Stimulated activated CD8-positive, alpha-beta memory T cell treated with anti-CD3 and anti-CD28 coated beads, Interleukin-15, amount 100 ng/mL, for 48 hours (primary cell): ENCODE measurements around the gene ELFN2.
"Not testable (repeated sequence)": the region's sequence is repeated elsewhere in the genome, so short reads cannot be mapped to it uniquely, and the experiment has no call there.

Experiments used
- DNase-seq, 2 donors: peaks; one replicate each; pipeline ENCODE4 v3.0.0-alpha.2; 2020; ENCODE audit warnings: low read depth in 2 of 2

ELFN2 gene

DNA sequence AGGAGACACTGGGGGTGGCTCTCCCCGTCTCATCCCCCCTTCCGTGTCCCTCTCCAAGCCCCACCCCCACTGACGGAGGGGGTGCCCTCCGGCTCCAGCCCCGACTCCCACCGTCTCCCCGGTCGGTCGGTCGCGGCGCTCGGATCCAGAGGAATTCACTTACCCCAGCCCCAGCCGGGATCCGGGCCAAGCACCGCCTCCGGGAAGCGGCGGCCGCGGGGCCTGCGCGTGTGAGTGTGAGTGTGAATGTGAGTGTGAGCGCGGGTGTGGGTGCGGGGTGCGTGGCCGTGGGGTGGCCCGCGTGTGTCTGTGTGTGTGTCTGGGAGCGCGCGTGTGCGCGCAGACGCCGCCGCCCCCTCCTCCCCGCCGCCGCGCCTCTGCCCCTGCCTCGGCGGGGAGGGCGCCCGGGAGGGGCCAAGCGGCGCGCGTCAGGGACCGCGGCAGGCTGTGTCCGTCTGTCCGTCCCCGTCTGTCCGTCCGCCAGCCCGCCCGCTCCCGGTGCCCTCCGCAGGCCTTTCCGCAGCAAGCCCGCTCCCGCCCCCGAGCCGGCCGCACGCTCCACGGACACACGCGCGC lies at the start of gene ELFN2:
Gene ELFN2, minus strand, starts transcription at position 345 of the 576 bp plus-strand sequence. CDS start 51,945 bp downstream, outside the sequence.
- no peak for DNase-seq

DNA sequence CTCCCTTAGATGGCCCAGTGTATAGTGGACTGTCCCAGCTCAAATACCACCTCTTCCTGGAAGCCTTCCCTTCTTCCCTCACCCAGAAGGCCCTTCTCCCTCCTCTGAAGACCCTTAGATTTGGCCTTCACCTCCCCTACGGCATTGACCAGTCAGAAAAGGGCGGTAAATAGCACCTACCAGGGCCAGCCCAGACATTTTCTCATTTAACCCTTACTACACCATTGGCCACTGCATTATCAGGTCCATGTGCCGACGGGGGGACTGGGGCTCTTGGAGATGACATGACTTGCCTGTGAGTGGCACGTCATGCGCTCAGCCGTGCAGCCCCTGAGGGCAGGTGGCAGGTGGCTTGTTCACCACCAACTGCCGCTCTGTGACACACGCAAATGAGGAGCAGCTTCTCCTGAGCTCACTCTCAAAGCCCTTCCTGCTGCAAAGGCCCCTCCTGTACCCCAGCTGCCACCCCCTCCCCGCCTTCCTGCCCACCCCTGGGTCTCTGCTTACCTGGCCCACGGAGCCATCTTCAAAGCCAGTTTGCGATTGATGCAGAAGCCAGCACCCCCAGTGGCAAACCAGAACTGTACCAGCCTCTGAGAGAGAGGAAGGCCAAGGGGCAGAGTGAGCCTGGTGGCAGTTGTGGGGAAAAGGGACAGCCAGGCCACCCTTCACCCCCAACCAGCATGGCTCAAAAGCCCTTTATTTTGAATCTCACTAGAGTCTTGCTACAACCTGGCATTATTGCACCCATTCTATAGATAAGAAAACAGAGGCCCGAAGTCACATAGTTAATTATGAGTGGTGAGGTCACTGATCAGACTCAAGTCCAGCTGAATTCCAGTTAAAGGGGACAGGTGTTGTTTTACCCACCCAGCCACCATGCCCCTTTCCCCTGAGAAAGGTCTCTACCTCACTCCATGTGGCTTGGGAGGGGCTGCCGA lies 49.4 kb upstream of the ELFN2 start:
- DNase-seq: no peak

- DNase-seq: no peak
Measured at GRCh38 chr22:37474447-37475090, 47.3 kb upstream of the ELFN2 start.

DNA sequence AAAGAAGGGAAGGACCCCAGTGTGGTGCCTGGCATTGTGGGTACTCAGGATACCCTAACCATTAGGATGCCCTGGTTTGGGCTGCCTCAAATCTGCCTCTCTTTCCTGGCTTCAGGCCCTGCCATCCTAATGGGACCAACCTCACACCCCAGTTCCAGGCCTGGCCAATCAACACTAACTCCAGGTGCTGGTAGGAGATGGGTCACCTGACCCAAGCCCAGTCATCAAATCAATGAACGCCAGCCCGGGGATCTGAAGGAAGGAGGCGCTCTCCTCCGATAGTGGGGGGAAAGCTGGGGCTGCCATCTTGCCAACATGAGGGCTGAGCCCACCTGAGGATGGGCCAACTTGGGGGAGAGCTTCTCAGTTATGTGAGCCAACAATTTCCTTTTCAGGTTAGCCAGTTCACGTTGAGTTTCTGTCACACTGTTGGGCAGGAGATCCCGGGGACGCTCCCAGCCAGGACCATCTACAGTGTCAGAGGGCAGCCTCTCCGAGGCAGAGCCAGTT lies 46.2 kb upstream of the ELFN2 start:
- no peak for DNase-seq

DNA sequence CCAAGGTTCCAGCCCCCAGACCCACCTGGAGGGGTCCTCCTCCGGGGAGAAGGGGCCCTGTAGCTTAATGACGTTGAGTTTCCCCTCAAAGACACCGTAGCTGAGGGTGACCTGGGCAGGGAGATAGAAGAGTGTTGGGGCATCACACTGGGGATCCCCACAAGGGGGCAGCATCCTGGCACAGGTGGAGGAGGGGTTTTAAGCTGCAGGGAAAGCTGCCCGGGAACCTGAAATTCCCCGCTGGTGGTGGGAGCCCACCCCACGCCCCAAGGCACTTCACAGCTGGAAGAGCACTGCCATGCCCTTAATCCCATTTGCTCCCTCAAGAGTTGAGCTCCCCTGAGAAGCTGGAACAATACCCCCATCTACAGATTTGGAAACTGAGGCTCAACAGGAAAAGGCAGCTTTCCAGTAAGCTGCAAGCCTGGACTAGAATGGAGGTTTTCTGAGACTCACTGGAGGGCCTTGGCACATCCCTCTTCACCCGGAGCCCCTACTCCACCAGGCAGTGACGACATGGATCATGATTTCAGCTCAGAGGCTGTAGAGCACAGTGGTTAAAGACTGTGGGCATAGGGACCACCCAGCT lies 45.2 kb upstream of the ELFN2 start:
- no peak for DNase-seq

DNA sequence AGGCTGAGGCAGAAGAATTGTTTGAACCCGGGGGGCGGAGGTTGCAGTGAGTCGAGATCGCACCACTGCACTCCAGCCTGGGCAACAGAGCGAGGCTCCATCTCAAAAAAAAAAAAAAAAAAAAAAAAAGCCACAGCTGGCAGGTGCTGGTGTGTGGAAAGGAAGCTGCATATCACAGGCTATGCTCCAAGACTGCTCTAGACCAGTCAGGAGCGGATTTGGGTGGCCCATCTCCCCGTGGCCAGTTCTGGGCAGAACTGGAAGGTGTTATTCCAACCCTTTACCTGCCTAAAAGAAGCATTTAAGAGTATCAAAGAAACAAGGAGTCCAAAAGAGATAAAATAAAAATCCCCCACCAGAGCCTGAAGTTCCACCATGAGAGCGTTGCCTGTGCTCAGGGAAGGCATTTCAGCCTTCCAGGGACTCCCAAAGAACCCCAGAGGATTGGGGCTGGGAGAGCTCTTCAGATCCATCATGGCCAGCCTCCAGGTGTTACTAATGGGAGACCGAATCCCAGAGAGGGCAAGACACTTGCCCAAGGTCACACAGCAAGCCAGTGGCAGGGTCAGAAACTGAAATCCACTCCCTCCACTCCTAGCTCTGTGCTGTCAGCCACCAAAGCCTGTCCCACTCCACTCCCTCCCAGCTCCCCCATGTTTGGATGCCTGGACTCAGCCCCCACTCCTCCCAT lies 44.6 kb upstream of the ELFN2 start:
- no peak for DNase-seq

GRCh38 chr22:37470087-37470445 lies 42.8 kb upstream of the ELFN2 start:
- no peak for DNase-seq

DNA sequence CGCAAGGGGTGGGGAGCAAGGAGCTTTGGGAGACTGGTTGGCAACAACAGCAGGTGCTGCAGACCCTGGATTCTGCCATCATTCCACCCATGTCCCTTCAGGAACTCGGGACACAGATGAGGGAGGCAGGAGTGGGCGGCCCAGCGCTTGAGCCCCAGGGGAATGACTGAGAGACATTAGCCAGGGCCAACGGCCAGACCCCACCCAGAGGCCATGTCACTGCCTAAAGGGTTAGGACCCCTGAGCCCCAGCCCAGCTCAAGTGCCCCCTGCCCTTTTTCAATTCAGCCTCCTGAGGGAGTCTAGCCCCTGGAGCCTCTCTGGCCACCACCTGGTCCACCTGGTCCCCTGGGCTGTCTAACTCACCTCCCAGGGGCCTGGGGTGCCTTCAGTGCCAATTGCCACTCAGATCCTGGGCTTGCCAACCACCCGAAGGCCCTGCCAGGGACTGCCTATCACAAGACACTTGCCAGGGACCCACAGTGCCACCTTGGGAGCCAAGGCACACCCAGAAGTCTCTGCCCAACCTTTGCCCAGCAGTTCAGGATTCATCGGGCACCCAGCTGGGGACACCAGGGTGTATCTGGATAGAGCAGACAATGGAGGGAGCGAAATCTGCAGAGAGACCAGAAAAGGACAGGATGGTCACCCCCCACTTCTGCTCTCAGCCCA lies 42.3 kb upstream of the ELFN2 start:
- DNase-seq: no peak

DNA sequence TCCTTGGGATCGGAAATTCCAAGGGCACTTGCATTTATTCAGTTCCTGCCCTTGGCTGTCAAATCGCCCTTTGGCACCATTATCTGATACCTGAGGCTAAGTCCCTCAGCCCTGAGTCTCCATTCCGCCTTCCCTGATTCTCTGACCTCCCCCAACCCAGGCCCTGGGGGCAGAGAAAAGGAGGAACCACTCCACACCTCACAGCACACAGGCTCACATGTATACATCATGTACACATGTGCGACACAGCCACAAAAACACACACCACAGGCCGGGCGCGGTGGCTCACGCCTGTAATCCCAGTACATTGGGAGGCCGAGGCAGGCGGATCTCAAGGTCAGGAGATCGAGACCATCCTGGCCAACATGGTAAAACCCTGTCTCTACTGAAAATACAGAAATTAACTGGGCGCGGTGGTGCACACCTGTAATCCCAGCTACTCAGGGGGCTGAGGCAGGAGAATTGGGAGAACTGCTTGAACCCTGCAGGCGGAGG lies 41.0 kb upstream of the ELFN2 start:
- not testable (repeated sequence) for DNase-seq

- no peak for DNase-seq
Measured at GRCh38 chr22:37467391-37467955, 40.2 kb upstream of the ELFN2 start.

DNA sequence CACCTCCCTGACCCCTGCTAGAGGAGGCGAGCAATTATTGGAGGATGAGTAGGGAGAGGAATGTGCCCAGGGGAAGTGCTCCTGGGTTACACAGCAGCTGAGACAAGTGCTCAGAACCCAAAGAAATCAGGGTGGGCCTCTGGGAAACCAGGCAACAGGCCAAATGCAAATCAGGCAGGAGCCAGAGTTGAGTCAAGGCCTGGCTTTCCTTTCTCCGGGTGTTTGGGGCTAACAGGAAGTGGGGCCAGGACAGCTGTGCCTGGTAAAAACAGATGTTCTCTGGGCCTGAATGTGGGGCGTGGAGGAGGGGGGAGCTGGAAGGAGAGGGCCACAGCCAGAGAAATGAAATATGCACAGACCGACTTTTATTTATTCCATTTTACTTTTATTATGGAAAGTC lies 36.9 kb upstream of the ELFN2 start:
- DNase-seq: no peak

DNA sequence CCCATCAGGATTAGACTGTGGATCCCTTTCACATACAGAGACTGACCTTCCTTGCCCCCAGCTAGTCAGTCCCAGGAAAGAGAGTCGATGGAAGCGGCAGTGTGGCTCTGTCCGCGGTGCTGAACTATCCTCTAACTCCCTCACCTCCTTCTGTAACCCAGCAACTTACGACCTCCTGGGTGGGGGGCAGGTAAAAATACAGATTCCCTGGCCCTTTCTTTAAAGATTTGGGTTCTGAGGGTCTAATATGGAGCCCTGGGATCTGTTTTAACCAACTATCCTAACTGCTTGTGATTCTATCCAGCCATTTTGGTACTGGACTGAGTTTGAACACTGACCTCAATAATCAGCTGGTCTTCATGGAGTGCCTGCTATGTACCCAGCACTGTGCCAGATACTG lies 35.7 kb upstream of the ELFN2 start:
- DNase-seq: no peak

DNA sequence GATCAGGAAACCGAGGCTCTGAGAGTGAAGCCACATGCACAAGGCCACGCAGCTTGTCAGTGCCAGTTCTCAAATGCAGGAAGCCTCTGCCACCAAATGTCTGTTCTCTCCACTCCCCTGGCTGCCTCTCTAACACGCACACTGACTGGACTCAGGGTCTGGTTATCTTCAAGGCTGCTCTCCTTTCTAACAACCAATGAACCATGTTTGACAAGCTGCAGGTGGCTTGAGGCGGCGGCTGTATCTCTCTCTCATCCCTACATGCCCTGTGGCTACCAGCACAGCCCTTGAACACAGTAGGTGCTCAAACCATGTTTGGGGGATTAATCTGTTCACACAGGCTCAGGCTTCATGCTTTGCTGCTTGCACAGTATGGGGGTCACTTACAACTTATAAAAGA lies 35.2 kb upstream of the ELFN2 start:
- DNase-seq: no peak

- DNase-seq: no peak
Measured at GRCh38 chr22:37461961-37462360, 34.7 kb upstream of the ELFN2 start.

- no peak for DNase-seq
Measured at GRCh38 chr22:37460684-37461083, 33.4 kb upstream of the ELFN2 start.

DNA sequence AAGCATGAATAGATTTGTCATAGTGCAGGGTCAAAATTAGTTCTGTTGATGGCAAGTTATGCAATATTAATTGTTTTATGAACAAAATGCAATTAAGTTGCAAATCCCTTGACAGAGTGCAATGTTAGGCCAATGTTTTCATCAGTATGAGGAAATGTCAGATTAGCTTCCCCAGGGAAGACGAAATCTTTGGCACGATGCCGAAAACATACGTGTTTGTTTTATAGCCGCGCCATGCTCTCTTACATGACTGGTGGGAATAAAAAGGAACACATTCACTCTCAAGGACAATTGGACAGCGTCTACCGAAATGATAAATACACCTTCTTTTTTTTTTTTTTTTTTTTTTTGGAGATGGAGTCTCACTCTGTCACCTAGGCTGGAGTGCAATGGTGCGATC lies 31.9 kb upstream of the ELFN2 start:
- DNase-seq: no peak

GRCh38 chr22:37457093-37457893 lies 30.0 kb upstream of the ELFN2 start:
- peak; percentile 52 to 65 for DNase-seq

DNA sequence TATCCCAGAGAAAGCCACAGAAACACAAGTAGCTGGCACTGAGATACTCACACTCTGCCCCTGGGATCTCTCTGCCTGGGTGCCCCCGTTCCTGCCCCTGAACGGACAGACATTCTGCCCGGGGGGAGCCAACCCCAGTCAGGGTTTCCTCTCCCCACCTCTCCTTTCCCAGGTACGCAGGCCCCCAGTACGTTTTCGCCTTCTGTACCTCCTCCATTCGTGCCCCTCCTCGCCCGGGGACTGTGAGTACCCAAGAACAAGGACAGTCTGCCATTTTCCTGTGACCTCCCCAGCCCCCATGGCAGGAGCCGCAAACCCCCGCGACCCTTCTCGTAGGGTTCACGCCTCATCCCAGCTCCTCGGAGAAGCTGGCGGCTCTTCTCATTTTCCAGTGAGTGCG lies 29.1 kb upstream of the ELFN2 start:
- no peak for DNase-seq

- no peak for DNase-seq
Measured at GRCh38 chr22:37455896-37456295, 28.6 kb upstream of the ELFN2 start.
